Choroid plexus epithelial cell (primary cell): ENCODE measurements around the gene NHERF2.

Experiments used
- DNase-seq: peaks from one replicate; pipeline ENCODE4 v3.0.0-alpha.2; 2010; ENCODE audit warnings: low read depth
- H3K4me3 ChIP-seq: 2 replicates; pipeline ENCODE4 v1.5.1; 2011; ENCODE audit warnings: low read depth, mild to moderate bottlenecking, control low read depth, low read length, moderate library complexity
- CTCF ChIP-seq: conservative IDR thresholded peaks from 2 replicates; pipeline ENCODE4 v1.5.1; 2011; ENCODE audit warnings: low read depth, mild to moderate bottlenecking, control low read depth, inconsistent platforms, low read length, moderate library complexity

NHERF2 gene

GRCh38 chr16:1985466-1986150, 41.1 kb upstream of the NHERF2 start:
- DNase-seq, result no peak
- no peak overlapping the region for H3K4me3 ChIP-seq
- no peak for TF ChIP-seq CTCF

- no peak overlapping the region for H3K4me3 ChIP-seq
- no peak for TF ChIP-seq CTCF
- no peak for DNase-seq
Measured at GRCh38 chr16:1987198-1987597, 39.5 kb upstream of the NHERF2 start.

GRCh38 chr16:1989209-1990100, 37.2 kb upstream of the NHERF2 start, which contains the start of gene SYNGR3:
Gene SYNGR3 (plus strand): TSS chr16:1989970. CDS start chr16:1990103, 133 bp downstream.
- DNase-seq, result no peak
- no peak within 1 kb of the TSS for H3K4me3 ChIP-seq
- no peak for TF ChIP-seq CTCF

GRCh38 chr16:1990101-1990350, 36.7 kb upstream of the NHERF2 start:
- no peak for DNase-seq
- no peak overlapping the region for H3K4me3 ChIP-seq
- TF ChIP-seq CTCF, result no peak

- DNase-seq, result no peak
- H3K4me3 ChIP-seq, result no peak overlapping the region
- TF ChIP-seq CTCF, result no peak
Measured at GRCh38 chr16:1990351-1991134, 36.2 kb upstream of the NHERF2 start.

- TF ChIP-seq CTCF, result no peak
- DNase-seq, result no peak
- H3K4me3 ChIP-seq, result no peak overlapping the region
Measured at GRCh38 chr16:1991135-1991551, 35.6 kb upstream of the NHERF2 start.
